ENCODE data around the gene TUBB1.
"Not testable (repeated sequence)": the region's sequence is repeated elsewhere in the genome, so short reads cannot be mapped to it uniquely, and the experiment has no call there.

The TUBB1 gene

GRCh38 chr20:59019217-59019616, at the start of gene TUBB1:
Gene TUBB1, plus strand, starts transcription at chr20:59019429. Its CDS starts 94 bp downstream, at chr20:59019523.
- DNase-seq, result no peak

- DNase-seq, result no peak
Observed at GRCh38 chr20:58969439-58969838, 49.8 kb upstream of the TUBB1 start.

DNA sequence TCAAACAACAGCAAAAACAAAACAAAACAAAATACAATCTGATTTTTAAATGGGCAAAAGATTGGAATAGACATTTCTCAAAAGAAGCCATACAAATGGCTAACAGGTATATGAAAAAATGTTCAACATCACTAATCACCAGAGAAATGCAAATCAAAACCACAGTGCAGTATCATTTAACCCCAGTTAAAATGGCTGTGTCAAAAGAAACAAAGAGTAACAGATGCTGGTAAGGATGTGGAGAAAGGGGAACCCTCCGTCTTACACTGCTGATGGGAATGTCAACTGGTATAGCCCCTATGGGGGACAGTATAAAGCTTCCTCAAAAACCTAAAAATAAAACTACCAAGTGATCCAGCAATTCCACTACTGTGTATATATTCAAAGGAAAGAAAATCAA, 49.1 kb upstream of the TUBB1 start:
- no peak for DNase-seq

DNA sequence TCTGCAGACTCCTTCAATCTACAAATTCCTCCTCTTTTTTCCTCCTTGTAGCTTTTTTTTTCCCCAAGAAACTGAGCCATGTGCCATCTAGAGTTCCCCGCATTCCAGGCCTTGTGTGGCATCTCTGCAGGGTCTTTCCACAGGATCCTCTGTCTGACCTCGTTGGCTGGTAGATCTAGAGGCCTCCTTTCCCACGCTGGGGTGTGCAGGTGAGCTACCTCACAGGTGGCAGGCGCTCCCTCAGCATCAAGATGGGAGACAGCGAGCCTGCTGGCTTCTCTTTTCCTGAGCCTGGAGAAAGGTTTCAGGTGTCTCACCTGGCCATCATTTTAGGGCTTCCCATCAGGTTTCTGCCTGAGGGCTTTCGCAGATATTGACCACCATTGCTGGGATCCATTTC, 47.8 kb upstream of the TUBB1 start:
- no peak for DNase-seq

GRCh38 chr20:58973179-58973578, 46.0 kb upstream of the TUBB1 start:
- DNase-seq, result no peak

- DNase-seq, result no peak
Observed at GRCh38 chr20:58973866-58974265, 45.4 kb upstream of the TUBB1 start.

DNA sequence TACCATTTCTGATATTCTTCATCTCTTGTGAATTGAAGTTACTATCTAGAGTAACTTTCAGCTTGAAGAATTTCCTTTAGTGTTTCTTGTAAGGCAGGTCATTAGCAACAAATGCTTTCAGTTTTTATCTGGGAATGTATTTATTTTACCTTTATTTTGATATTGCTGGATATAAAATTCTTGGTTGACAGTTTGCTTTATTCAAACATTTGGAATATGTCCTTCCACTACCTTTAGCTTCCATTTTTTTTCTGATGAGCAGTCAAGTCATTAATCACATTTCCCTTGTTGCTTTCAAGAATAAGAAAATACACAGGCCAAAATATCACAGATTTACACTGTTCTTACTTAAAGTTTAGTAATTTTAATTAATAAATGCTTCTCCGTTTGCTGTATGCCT, 43.9 kb upstream of the TUBB1 start:
- no peak for DNase-seq

- DNase-seq, result no peak
Observed at GRCh38 chr20:58976061-58976730, 43.0 kb upstream of the TUBB1 start.

DNA sequence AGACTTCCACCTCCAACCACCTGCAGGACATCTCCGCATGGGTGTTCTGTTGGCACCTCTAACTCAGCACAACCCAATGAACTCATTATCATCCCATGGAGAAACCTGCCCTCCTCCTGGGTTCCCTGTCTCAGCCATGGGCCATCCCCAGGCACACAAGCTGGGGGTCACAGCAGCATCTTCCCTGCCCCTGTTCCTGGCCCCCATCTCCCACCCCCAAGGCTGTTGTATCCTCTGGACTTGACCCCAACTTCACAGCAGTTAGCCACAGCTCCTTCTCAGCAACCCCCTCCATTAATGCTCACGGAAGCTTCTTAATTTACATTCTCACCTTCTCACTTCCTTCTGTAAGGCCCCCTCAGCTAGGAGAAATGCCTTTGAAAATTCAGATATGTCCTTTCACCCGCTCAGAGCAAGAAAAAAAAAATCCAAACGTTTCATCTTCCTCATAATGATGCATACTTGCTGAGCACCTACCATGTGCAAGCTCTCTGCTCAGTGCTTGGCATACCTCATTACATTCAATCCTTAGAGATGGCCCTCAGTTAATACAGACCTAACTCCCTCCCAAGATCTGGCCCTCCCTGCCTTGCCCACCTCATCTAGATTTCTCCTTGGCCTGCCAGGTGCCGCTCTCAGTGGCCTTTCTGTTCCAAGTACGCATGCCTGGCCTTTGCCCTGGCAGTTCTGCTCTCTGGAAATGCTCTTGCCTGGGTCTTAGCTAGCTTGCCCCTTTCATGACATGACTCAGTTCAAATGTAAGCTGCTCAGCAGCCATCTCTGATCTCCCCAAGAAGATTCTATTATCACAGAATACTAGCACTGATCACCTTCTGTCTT, 40.7 kb upstream of the TUBB1 start:
- DNase-seq, result no peak

- peak; percentile 86 for DNase-seq
Observed at GRCh38 chr20:58980711-58981627, 38.3 kb upstream of the TUBB1 start, which contains the start of gene NELFCD. Gene NELFCD, plus strand, starts transcription at chr20:58981256. Its CDS starts 54 bp downstream, at chr20:58981310.

DNA sequence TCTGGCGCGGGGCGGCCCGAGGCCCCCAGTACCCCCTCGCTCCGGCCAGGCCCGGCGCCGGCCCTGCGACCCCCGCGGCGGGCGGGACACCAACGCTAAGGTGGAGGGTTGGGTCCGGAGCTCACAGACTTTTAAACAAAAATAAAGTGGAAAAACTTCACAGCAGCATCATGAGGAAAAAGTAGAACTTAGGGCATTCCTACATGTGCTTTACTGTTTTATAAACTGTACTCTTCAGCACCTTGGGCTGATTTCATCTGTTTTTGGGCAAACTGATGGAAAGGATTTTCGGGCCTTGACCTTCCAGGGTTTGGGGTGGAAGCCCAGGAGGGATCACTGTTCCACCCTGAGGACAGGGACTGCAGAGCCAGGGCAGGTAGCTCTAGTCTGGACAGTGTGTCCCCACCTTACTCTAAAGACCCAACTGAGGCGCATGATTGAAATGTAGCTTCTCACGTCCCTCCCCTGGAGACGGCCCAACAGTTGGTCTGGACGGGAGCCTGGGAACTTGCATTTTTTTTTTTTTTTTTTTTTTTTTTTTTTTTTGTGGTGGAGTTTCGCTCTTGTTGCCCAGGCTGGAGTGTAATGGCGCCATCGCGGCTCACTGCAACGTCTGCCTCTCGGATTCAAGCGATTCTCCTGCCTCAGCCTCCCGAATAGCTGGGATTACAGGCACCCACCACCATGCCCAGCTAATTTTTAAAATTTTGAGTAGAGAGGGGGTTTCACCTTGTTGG, 37.4 kb upstream of the TUBB1 start:
- DNase-seq, result no peak

DNA sequence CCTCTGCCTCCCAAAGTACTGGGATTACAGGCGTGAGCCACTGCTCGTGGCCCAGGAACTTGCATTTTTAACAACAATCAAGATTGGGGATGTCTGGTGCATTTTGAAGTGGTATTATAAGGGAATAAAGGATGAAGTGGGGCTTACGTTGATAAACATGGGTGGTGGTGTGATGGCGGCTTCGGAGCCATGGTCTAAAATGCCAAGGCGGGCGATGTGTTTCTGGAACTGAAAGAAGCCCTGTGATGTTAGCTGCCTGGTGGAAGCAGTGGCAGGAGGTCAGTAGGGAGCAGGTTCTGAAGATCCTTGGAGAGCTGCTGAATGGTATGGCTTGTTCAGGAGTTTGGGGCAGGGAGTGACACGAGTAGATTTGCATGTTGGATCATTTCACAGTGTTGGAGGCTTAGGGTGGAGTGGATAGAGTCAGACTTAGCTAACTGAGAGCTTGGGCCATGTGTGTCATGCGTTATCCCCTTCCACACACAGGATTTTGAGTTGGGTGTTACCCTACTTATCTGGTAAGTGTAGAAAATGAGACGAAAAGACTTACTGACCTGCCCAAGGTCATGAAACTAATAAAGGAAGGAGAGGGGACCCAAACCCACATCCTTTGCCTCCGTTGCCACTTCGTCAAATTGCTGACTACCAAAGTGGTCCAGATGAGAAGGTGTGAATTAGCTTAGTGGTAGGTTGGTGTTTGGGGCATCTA, 36.7 kb upstream of the TUBB1 start:
- DNase-seq, result no peak

GRCh38 chr20:58983115-58983468, 36.1 kb upstream of the TUBB1 start:
- not testable (repeated sequence) for DNase-seq

DNA sequence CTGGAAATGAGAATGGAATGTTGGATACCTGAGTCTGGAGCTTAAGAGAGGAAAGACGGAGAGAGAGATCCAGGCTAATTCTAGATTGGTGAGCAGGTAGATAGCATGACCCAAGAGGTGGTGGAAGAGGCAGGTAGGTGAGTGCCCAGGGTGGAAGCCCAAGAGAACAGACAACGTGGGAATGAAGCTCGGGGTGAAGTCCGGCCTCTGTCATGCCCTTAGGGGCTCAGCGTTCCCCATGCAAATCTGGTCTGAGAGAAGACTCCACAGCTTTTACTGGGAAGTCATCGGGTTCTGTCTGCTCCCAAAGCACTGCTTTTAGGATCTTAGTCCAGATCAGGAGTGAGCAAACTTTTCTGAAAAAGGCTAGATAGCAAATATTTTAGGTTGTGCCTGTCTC, 34.5 kb upstream of the TUBB1 start:
- no peak for DNase-seq

GRCh38 chr20:58985656-58986055, 33.6 kb upstream of the TUBB1 start:
- no peak for DNase-seq

- no peak for DNase-seq
Observed at GRCh38 chr20:58986286-58986967, 32.8 kb upstream of the TUBB1 start.

GRCh38 chr20:58986968-58987517, 32.2 kb upstream of the TUBB1 start:
- no peak for DNase-seq

- no peak for DNase-seq
Observed at GRCh38 chr20:58987790-58988564, 31.3 kb upstream of the TUBB1 start.

- no peak for DNase-seq
Observed at GRCh38 chr20:58988565-58988882, 30.7 kb upstream of the TUBB1 start.

DNA sequence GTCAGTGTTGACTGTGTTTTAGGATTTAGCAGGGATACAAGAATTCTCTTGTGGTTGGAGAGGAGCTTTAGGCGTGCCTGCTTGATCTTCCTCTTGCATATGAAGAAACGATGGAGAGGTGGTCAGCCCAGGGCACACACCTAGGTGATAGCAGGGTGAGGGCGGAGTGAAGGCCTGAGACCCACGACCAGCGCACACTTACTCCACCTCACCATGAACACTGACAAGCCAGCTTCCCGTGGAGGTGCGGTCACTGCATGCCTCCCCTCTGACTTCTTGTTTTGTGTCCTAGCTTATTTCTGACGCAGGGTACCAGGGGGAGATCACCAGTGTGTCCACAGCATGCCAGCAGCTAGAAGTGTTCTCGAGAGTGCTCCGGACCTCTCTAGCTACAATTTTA, 30.0 kb upstream of the TUBB1 start:
- DNase-seq, result no peak
